H9 (cell line): ENCODE results near the gene MAGEA12. TPM values are rescaled to one million over a fixed set of nuclear protein-coding genes. Genes with fewer than 3 reads are reported as not detected.
"Not testable (repeated sequence)": the region's sequence is repeated elsewhere in the genome, so short reads cannot be mapped to it uniquely, and the experiment has no call there.

ENCODE experiments used
- DNase-seq: peaks from one replicate; pipeline ENCODE4 v3.0.0-alpha.2; 2017
- H2AFZ ChIP-seq: one replicate; pipeline ENCODE4 v1.6.1; 2013; ENCODE audit warnings: mild to moderate bottlenecking, low read length, control low read depth, moderate library complexity
- H2AK5ac ChIP-seq: 2 replicates; pipeline ENCODE4 v1.6.1; 2013; ENCODE audit warnings: low read length, control low read depth, mixed read lengths; ENCODE audit not compliant: insufficient read length
- H2BK120ac ChIP-seq: one replicate; pipeline ENCODE4 v1.6.1; 2013; ENCODE audit warnings: low read depth, mild to moderate bottlenecking, low read length, control low read depth, inconsistent platforms; ENCODE audit not compliant: poor library complexity, severe bottlenecking
- H2BK12ac ChIP-seq: 2 replicates; pipeline ENCODE4 v1.6.1; 2013; ENCODE audit warnings: low read length, control low read depth, mixed read lengths, low read depth; ENCODE audit not compliant: insufficient read length
- H2BK15ac ChIP-seq: 2 replicates; pipeline ENCODE4 v1.6.1; 2013; ENCODE audit warnings: low read depth, low read length, control low read depth
- H2BK20ac ChIP-seq: one replicate; pipeline ENCODE4 v1.6.1; 2013; ENCODE audit warnings: low read depth, mild to moderate bottlenecking, low read length, control low read depth, inconsistent platforms; ENCODE audit not compliant: poor library complexity, severe bottlenecking
- H2BK5ac ChIP-seq: 2 replicates; pipeline ENCODE4 v1.6.1; 2013; ENCODE audit warnings: low read length, control low read depth, mixed read lengths; ENCODE audit not compliant: insufficient read length
- H3K14ac ChIP-seq: 2 replicates; pipeline ENCODE4 v1.6.1; 2013; ENCODE audit warnings: low read length, control low read depth; ENCODE audit not compliant: insufficient read depth
- H3K18ac ChIP-seq: 2 replicates; pipeline ENCODE4 v1.6.1; 2013; ENCODE audit warnings: low read depth, mild to moderate bottlenecking, mixed read lengths, low read length, control low read depth; ENCODE audit not compliant: insufficient read length
- H3K23ac ChIP-seq: 2 replicates; pipeline ENCODE4 v1.6.1; 2013; ENCODE audit warnings: low read length, control low read depth, mixed read lengths, low read depth; ENCODE audit not compliant: insufficient read length
- H3K23me2 ChIP-seq: 2 replicates; pipeline ENCODE4 v1.6.1; 2013; ENCODE audit warnings: low read depth, mild to moderate bottlenecking, mixed read lengths, low read length, control low read depth; ENCODE audit not compliant: insufficient read length, poor library complexity, severe bottlenecking
- H3K27ac ChIP-seq: 2 replicates; pipeline ENCODE4 v1.5.1; 2013; ENCODE audit warnings: low read length, control low read depth, mixed read lengths, low read depth; ENCODE audit not compliant: insufficient read length
- H3K27me3 ChIP-seq: 2 replicates; pipeline ENCODE4 v1.6.1; 2013; ENCODE audit warnings: low read length, control low read depth, inconsistent platforms; ENCODE audit not compliant: insufficient read depth
- H3K4ac ChIP-seq: 2 replicates; pipeline ENCODE4 v1.6.1; 2013; ENCODE audit warnings: low read depth, mild to moderate bottlenecking, control low read depth, inconsistent platforms, low read length, moderate library complexity
- H3K4me1 ChIP-seq: 2 replicates; pipeline ENCODE4 v1.6.1; 2013; ENCODE audit warnings: low read length, control low read depth, inconsistent platforms; ENCODE audit not compliant: insufficient read depth
- H3K4me2 ChIP-seq: 2 replicates; pipeline ENCODE4 v1.6.1; 2013; ENCODE audit warnings: low read length, control low read depth, mixed read lengths; ENCODE audit not compliant: insufficient read length, insufficient read depth
- H3K56ac ChIP-seq: 2 replicates; pipeline ENCODE4 v1.6.1; 2013; ENCODE audit warnings: low read depth, mild to moderate bottlenecking, mixed read lengths, low read length, control low read depth; ENCODE audit not compliant: insufficient read length
- H3K79me1 ChIP-seq: 2 replicates; pipeline ENCODE4 v1.6.1; 2013; ENCODE audit warnings: low read depth, mild to moderate bottlenecking, moderate library complexity, low read length, control low read depth, inconsistent platforms; ENCODE audit not compliant: insufficient read depth, poor library complexity, severe bottlenecking
- H3K79me2 ChIP-seq: 2 replicates; pipeline ENCODE4 v1.6.1; 2013; ENCODE audit warnings: low read length, control low read depth, inconsistent platforms; ENCODE audit not compliant: insufficient read depth
- H3K9ac ChIP-seq: 2 replicates; pipeline ENCODE4 v1.6.1; 2013; ENCODE audit warnings: low read length, control low read depth, mixed read lengths; ENCODE audit not compliant: insufficient read length; ENCODE audit errors: extremely low read depth
- H3K9me3 ChIP-seq: one replicate; pipeline ENCODE4 v1.6.1; 2013; ENCODE audit warnings: low read depth, low read length, inconsistent platforms; ENCODE audit not compliant: control insufficient read depth
- H3T11ph ChIP-seq: one replicate; pipeline ENCODE4 v1.6.1; 2013; ENCODE audit warnings: mild to moderate bottlenecking, low read length, control low read depth, inconsistent platforms
- H4K20me1 ChIP-seq: one replicate; pipeline ENCODE4 v1.6.1; 2013; ENCODE audit not compliant: control insufficient read depth, insufficient read length, insufficient read depth
- H4K5ac ChIP-seq: 2 replicates; pipeline ENCODE4 v1.6.1; 2013; ENCODE audit warnings: low read depth, mild to moderate bottlenecking, mixed read lengths, low read length, control low read depth; ENCODE audit not compliant: insufficient read length
- H4K8ac ChIP-seq: replicated peaks from 2 replicates; pipeline ENCODE4 v1.6.1; 2013; ENCODE audit warnings: low read length, control low read depth, mixed read lengths, low read depth; ENCODE audit not compliant: insufficient read length
- H4K91ac ChIP-seq: 2 replicates; pipeline ENCODE4 v1.6.1; 2013; ENCODE audit warnings: low read depth, mild to moderate bottlenecking, moderate library complexity, mixed read lengths, low read length, control low read depth; ENCODE audit not compliant: insufficient read length
- H3K27ac Mint-ChIP-seq, 3 experiments: 2 replicates in 2 of 3; 3 replicates in 1 of 3; pipeline ENCODE4 v1.8.0; 2020 to 2021; ENCODE audit warnings: mixed read lengths in 3 of 3, mild to moderate bottlenecking in 1 of 3, moderate library complexity in 1 of 3
- H3K27me3 Mint-ChIP-seq: 2 replicates; pipeline ENCODE4 v1.8.0; 2021; ENCODE audit warnings: low read depth, mild to moderate bottlenecking, moderate library complexity, mixed read lengths
- H3K36me3 Mint-ChIP-seq, 3 experiments: 2 replicates in 2 of 3; 3 replicates in 1 of 3; pipeline ENCODE4 v1.8.0; 2020 to 2021; ENCODE audit warnings: low read depth in 3 of 3, mixed read lengths in 3 of 3; ENCODE audit not compliant: insufficient read depth in 1 of 3
- H3K4me1 Mint-ChIP-seq, 2 experiments: 2 replicates each; pipeline ENCODE4 v1.8.0; 2020; ENCODE audit warnings: mixed read lengths in 2 of 2
- H3K4me3 Mint-ChIP-seq, 2 experiments: 2 replicates in 1 of 2; 3 replicates in 1 of 2; pipeline ENCODE4 v1.8.0; 2020 to 2021; ENCODE audit warnings: mild to moderate bottlenecking in 2 of 2, mixed read lengths in 2 of 2, moderate library complexity in 1 of 2
- H3K9me3 Mint-ChIP-seq, 2 experiments: 2 replicates in 1 of 2; 3 replicates in 1 of 2; pipeline ENCODE4 v1.8.0; 2020; ENCODE audit warnings: mild to moderate bottlenecking in 2 of 2, mixed read lengths in 2 of 2, moderate library complexity in 1 of 2
- WGBS: extraction: QIAGEN DNeasy Blood & Tissue Kit; methylation state at CpG from one replicate; pipeline ENCODE4 v1.1.7; 2013; ENCODE audit warnings: missing lambda C conversion rate, low lambda C conversion rate, mixed read lengths; ENCODE audit not compliant: insufficient read length; ENCODE audit errors: extremely low coverage; 5-methylcytosine and 5-hydroxymethylcytosine counted together
- total RNA-seq: library from RNA; stranded (reverse); gene quantifications from 2 replicates; pipeline ENCODE4 v1.2.1, GENCODE V29; 2021

MAGEA12 gene
- total RNA-seq, 1 experiment from 2014 or later = not detected

DNA sequence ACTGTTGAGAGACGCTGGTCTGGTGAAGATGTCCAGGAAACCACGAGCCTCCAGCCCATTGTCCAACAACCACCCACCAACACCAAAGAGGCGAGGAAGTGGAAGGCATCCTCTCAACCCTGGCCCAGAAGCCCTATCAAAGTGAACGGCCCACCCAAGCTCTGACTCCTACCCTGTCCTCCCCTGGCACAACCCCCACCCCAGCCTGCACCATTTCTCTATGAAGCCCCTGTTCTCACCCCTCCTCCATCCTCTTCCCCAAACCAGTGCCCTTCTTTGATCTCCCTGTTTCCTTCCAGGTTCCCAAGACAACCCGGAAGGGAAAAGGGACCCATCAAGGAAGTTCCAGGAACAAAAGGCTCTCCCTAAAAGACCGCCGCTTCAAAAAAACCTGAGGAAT lies 26.0 kb downstream of the MAGEA12 start:
- not testable (repeated sequence) for H2BK20ac ChIP-seq

DNA sequence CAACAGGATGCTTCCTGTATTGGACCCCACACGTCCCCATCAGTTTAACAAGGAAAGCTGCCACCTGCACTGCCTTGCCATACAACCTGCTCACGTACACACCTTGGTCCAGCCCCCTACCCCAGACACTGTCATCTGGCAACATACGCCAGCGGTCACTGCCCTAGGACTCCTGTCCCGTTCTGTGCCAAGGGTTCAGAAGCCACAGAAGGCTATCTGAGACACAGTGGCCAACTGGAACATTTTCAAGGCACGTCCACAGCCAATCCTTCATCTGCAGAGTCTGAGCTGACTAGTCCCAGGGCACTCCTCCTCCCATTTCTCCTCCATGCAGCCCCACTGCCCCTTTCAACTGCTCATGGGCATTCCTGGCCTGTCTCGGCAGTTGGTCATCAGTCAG lies 28.0 kb downstream of the MAGEA12 start:
- H3K4me3 Mint-ChIP-seq, H3K27me3 Mint-ChIP-seq, H3K27me3 ChIP-seq, H3K56ac ChIP-seq, H3K9ac ChIP-seq, H3K9me3 ChIP-seq, H3K23me2 ChIP-seq, H4K20me1 ChIP-seq, H4K8ac ChIP-seq, H3K23ac ChIP-seq, H3K4me1 ChIP-seq, H4K5ac ChIP-seq, H2BK12ac ChIP-seq, H3K36me3 Mint-ChIP-seq, H3K9me3 Mint-ChIP-seq, H3K14ac ChIP-seq, H3K4ac ChIP-seq, DNase-seq, H3K4me2 ChIP-seq, H3K27ac Mint-ChIP-seq, H2BK5ac ChIP-seq, H3K79me1 ChIP-seq, H3K79me2 ChIP-seq, H2BK20ac ChIP-seq, H3K4me1 Mint-ChIP-seq, H3T11ph ChIP-seq, H2AFZ ChIP-seq, H3K27ac ChIP-seq, H4K91ac ChIP-seq, H3K18ac ChIP-seq, H2BK15ac ChIP-seq, H2BK120ac ChIP-seq, H2AK5ac ChIP-seq: not testable (repeated sequence)
- WGBS = no CpG with 5 or more reads among the region's 7 CpGs

More for the DNA sequence above, 26.0 kb downstream of the MAGEA12 start:
- not testable (repeated sequence) for DNase-seq, H3K9me3 Mint-ChIP-seq, H2AK5ac ChIP-seq, H3K4ac ChIP-seq, H3K36me3 Mint-ChIP-seq, H4K5ac ChIP-seq, H2BK5ac ChIP-seq, H2BK120ac ChIP-seq, H3K79me2 ChIP-seq, H4K20me1 ChIP-seq, H3K9ac ChIP-seq, H3K23me2 ChIP-seq, H3T11ph ChIP-seq, H3K79me1 ChIP-seq, H3K27ac ChIP-seq, H3K27me3 ChIP-seq, H3K27ac Mint-ChIP-seq, H3K14ac ChIP-seq, H3K23ac ChIP-seq, H4K91ac ChIP-seq, H2BK15ac ChIP-seq, H3K56ac ChIP-seq, H3K9me3 ChIP-seq, H3K27me3 Mint-ChIP-seq, H3K4me2 ChIP-seq, H2AFZ ChIP-seq, H2BK12ac ChIP-seq, H3K18ac ChIP-seq, H4K8ac ChIP-seq, H3K4me1 Mint-ChIP-seq, H3K4me3 Mint-ChIP-seq, H3K4me1 ChIP-seq
- no CpG with 5 or more reads among the region's 7 CpGs for WGBS
